B cell (primary cell): Measurements from ENCODE around the gene C20orf173. TPM values are rescaled to one million over a fixed set of nuclear protein-coding genes. Genes with fewer than 3 reads are reported as not detected.

ENCODE experiments used
- ATAC-seq: fragments of 200-7000 bp; cut with Tn5 transposase; one replicate; pipeline ENCODE4 v1.10.0; 2021; ENCODE audit warnings: low read depth, mild to moderate bottlenecking, moderate number of reproducible peaks, moderate library complexity
- CTCF ChIA-PET: fragments of 350-600 bp; sonication (Branson Sonifier 250); formaldehyde crosslinking; loops from one replicate; lab custom pipeline; 2021; ENCODE audit warnings: antibody characterized with exemption, inconsistent platforms; lab: Charles Lee
- POLR2A ChIA-PET: fragments of 350-600 bp; sonication (Branson Sonifier 250); formaldehyde crosslinking; loops from one replicate; lab custom pipeline; 2021; ENCODE audit warnings: antibody characterized with exemption; lab: Charles Lee
- DNase-seq: peaks from one replicate; pipeline ENCODE4 v3.0.0; 2013
- H2AFZ ChIP-seq: 2 replicates; pipeline ENCODE4 v1.6.1; 2012; ENCODE audit warnings: mild to moderate bottlenecking, low read depth, low read length; ENCODE audit not compliant: insufficient read depth, poor library complexity, severe bottlenecking
- H3K27ac ChIP-seq, 2 donors: 1 replicate in 1 of 2; 2 replicates in 1 of 2; pipeline ENCODE4 v1.5.1; 2012 to 2013; ENCODE audit warnings: low read length in 2 of 2, mild to moderate bottlenecking in 2 of 2, moderate library complexity in 1 of 2
- H3K27me3 ChIP-seq, 4 experiments: fragments of 200-600 bp in 1 of 4; sonication (generic) in 1 of 4; replicated peaks in 1 of 4; 1 replicate in 2 of 4; 2 replicates in 2 of 4; pipeline versions ENCODE4 v1.6.1 to v1.7.0; 2013 to 2016; ENCODE audit warnings: low read length in 3 of 4, mild to moderate bottlenecking in 2 of 4, mixed read lengths in 1 of 4, moderate library complexity in 1 of 4; ENCODE audit not compliant: insufficient read depth in 4 of 4, control insufficient read depth in 3 of 4; ENCODE audit errors: control extremely low read depth in 1 of 4
- H3K36me3 ChIP-seq, 2 experiments: replicated peaks in 1 of 2; 1 replicate in 1 of 2; 2 replicates in 1 of 2; pipeline versions ENCODE4 v1.6.1 to v1.7.1; 2013; ENCODE audit warnings: low read length in 1 of 2; ENCODE audit not compliant: insufficient read depth in 2 of 2, control insufficient read depth in 1 of 2; ENCODE audit errors: control extremely low read depth in 1 of 2, extremely low read depth in 1 of 2
- H3K4me1 ChIP-seq, 2 donors: fragments of 200-600 bp in 1 of 2; sonication (generic) in 1 of 2; 1 replicate in 1 of 2; 2 replicates in 1 of 2; pipeline versions ENCODE4 v1.5.1 to v1.6.1; 2013 to 2017; ENCODE audit warnings: low read length in 2 of 2; ENCODE audit not compliant: control insufficient read depth in 2 of 2, insufficient read depth in 2 of 2
- H3K4me2 ChIP-seq: replicated peaks from 2 replicates; pipeline ENCODE3; 2012; ENCODE audit warnings: mild to moderate bottlenecking, low read depth, low read length; ENCODE audit not compliant: poor library complexity, severe bottlenecking
- H3K4me3 ChIP-seq, 5 experiments: fragments of 200-600 bp in 1 of 5; sonication (generic) in 1 of 5; 1 replicate in 3 of 5; 2 replicates in 2 of 5; pipeline versions ENCODE4 v1.5.1 to v1.7.0; 2011 to 2016; ENCODE audit warnings: low read length in 4 of 5, mild to moderate bottlenecking in 4 of 5, low read depth in 2 of 5, control low read depth in 1 of 5, moderate library complexity in 1 of 5; ENCODE audit not compliant: insufficient read depth in 1 of 5; ENCODE audit errors: control extremely low read depth in 1 of 5, extremely low read depth in 1 of 5
- H3K79me2 ChIP-seq: fragments of 200-600 bp; sonication (generic); one replicate; pipeline ENCODE4 v1.6.0; 2016; ENCODE audit warnings: low read length; ENCODE audit not compliant: control insufficient read depth, insufficient read depth
- H3K9ac ChIP-seq: fragments of 200-600 bp; sonication (generic); 2 replicates; pipeline ENCODE4 v1.6.1; 2017; ENCODE audit warnings: mild to moderate bottlenecking, low read length, moderate library complexity
- H3K9me3 ChIP-seq, 3 donors: one replicate each; pipeline versions ENCODE4 v1.6.1 to v1.7.1; 2013; ENCODE audit warnings: low read length in 2 of 3; ENCODE audit not compliant: control insufficient read depth in 2 of 3, insufficient read depth in 1 of 3; ENCODE audit errors: control extremely low read depth in 1 of 3
- H4K20me1 ChIP-seq: 2 replicates; pipeline ENCODE4 v1.6.0; 2012; ENCODE audit warnings: mild to moderate bottlenecking, low read length; ENCODE audit not compliant: insufficient read depth, control insufficient read depth, poor library complexity, severe bottlenecking
- H3K27ac Mint-ChIP-seq: one replicate; pipeline ENCODE4 v1.8.0; 2021; ENCODE audit warnings: mixed read lengths
- H3K27me3 Mint-ChIP-seq: one replicate; pipeline ENCODE4 v1.8.0; 2021; ENCODE audit warnings: mixed read lengths
- H3K4me1 Mint-ChIP-seq: one replicate; pipeline ENCODE4 v1.8.0; 2021; ENCODE audit warnings: mixed read lengths
- H3K4me3 Mint-ChIP-seq: one replicate; pipeline ENCODE4 v1.8.0; 2021; ENCODE audit warnings: mixed read lengths
- H3K9me3 Mint-ChIP-seq: one replicate; pipeline ENCODE4 v1.8.0; 2022; ENCODE audit warnings: mixed read lengths; ENCODE audit not compliant: insufficient read depth
- CTCF ChIP-seq: fragments of 200-600 bp; IDR thresholded peaks from one replicate; pipeline ENCODE4 v1.8.0; 2022; ENCODE audit warnings: antibody characterized with exemption, mild to moderate bottlenecking
- EZH2 ChIP-seq: IDR thresholded peaks from 2 replicates; pipeline ENCODE4 v1.6.1; 2012; ENCODE audit warnings: borderline replicate concordance, low read depth, mild to moderate bottlenecking, moderate library complexity, low read length; ENCODE audit not compliant: insufficient read depth, poor library complexity, severe bottlenecking
- WGBS: methylation state at CpG from one replicate; pipeline ENCODE4 v1.1.5; 2013; ENCODE audit warnings: missing lambda C conversion rate; ENCODE audit not compliant: insufficient coverage; 5-methylcytosine and 5-hydroxymethylcytosine counted together
- intact Hi-C: fragments of 100-400 bp; cut with micrococcal nuclease; formaldehyde crosslinking; loops from one replicate; pipeline ENCODE4 v1.10.0; 2022
- polyA plus RNA-seq: library from polyadenylated mRNA; depleted of rRNA; stranded (reverse); fragments of >200 nt; gene quantifications from 2 replicates; pipeline ENCODE4 v1.2.3, GENCODE V29; 2012
- total RNA-seq, 2 donors: library from RNA; stranded (reverse); fragments of 120-200 nt in 1 of 2; gene quantifications; 1 replicate in 1 of 2; 2 replicates in 1 of 2; pipeline versions ENCODE4 v1.2.3 to v1.2.4, GENCODE V29; 2013 to 2022

Gene C20orf173
- total and polyA plus RNA-seq, 2 donors (not counting 1 experiment from before 2014, with no cell fraction given): not detected

- POLR2A ChIA-PET: interaction anchor here (1.1 kb wide), 1 partner anchor 51 kb away, joined by 5 read pairs; the partner anchor contains the start of gene SPAG4
- no peak overlapping the region for H3K4me3 Mint-ChIP-seq
- no peaks in the 10 kb centered on the region for H3K4me1 Mint-ChIP-seq
- H3K27me3 Mint-ChIP-seq: peaks cover 6% of the 10 kb centered on the region
- H3K9me3 Mint-ChIP-seq: no peaks in the 10 kb centered on the region
- 100% methylated on average over 6 of the region's 7 CpGs for WGBS
- no peak overlapping the region for H3K27ac Mint-ChIP-seq
- Histone ChIP-seq H3K4me2 (no peak overlapping the region), H3K27me3 (no peaks in the 10 kb centered on the region), H3K27ac (no peak overlapping the region), H3K9me3 (no peaks in the 10 kb centered on the region), H3K36me3 (no peaks in the 10 kb centered on the region), H4K20me1 (no peaks in the 10 kb centered on the region), H3K4me3 (no peak overlapping the region), H3K79me2 (no peaks in the 10 kb centered on the region), H3K9ac (no peak overlapping the region), H2AFZ (no peak overlapping the region), H3K4me1 (no peaks in the 10 kb centered on the region)
- ATAC-seq (no peak), DNase-seq (no peak)
- intact Hi-C loops: no loop called here
- CTCF ChIA-PET: interaction anchor here (1.3 kb wide), 1 partner anchor 39 kb away, joined by 3 read pairs; no protein-coding TSS in a partner anchor
- TF ChIP-seq EZH2: no peak
- TF ChIP-seq CTCF: no peak
Observed at GRCh38 chr20:35564905-35565304, 35.5 kb upstream of the C20orf173 start.

- WGBS: 96% methylated on average over 10 of the region's 10 CpGs
- no peak overlapping the region for H3K9ac ChIP-seq
- Mint-ChIP-seq H3K4me3 (no peak overlapping the region), H3K27me3 (peaks cover 4% of the 10 kb centered on the region), H3K9me3 (no peaks in the 10 kb centered on the region), H3K27ac (no peak overlapping the region), H3K4me1 (no peaks in the 10 kb centered on the region)
- no peak for ATAC-seq
- no peaks in the 10 kb centered on the region for H3K9me3 ChIP-seq
- intact Hi-C loops: no loop called here
- no peak overlapping the region for H3K4me2 ChIP-seq
- ChIA-PET CTCF (interaction anchor here (1.3 kb wide), 1 partner anchor 40 kb away, joined by 3 read pairs; no protein-coding TSS in a partner anchor), POLR2A (interaction anchor here (0.6 kb wide), 1 partner anchor 22 kb away, joined by 3 read pairs; no protein-coding TSS in a partner anchor)
- no peaks in the 10 kb centered on the region for H3K4me1 ChIP-seq
- H2AFZ ChIP-seq: no peak overlapping the region
- H3K36me3 ChIP-seq: no peaks in the 10 kb centered on the region
- H3K4me3 ChIP-seq: no peak overlapping the region
- no peak overlapping the region for H3K27ac ChIP-seq
- TF ChIP-seq EZH2 (no peak), CTCF (no peak)
- H3K27me3 ChIP-seq: no peaks in the 10 kb centered on the region
- H3K79me2 ChIP-seq: no peaks in the 10 kb centered on the region
- no peak for DNase-seq
- H4K20me1 ChIP-seq: no peaks in the 10 kb centered on the region
Observed at GRCh38 chr20:35563834-35564233, 34.4 kb upstream of the C20orf173 start.
